GM12801 (cell line): ENCODE data around the gene PRPF4.

ENCODE experiments used
- CTCF ChIP-seq: IDR thresholded peaks from one replicate; pipeline ENCODE4 v1.5.1; 2011; ENCODE audit warnings: control low read depth; ENCODE audit not compliant: insufficient read length; ENCODE audit errors: extremely low read depth

PRPF4 gene

DNA sequence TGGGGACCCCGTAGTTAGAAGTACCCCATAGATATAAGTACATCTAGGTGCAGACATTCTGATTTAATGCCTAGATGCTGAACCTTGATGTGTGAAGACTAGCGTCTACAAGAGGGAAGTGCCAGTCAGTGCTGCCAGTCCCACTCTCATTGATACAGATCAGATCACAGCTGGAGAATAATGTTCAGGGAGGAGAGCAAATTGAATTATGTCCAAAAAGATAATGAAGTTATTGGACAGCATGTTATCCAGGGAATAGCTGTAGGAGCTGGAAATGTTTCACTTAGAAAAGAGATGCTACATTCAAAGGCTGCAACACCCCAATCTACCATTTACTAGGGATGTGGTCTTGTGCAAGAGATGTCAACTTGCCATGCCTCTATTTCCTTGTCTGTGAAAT is 43.6 kb downstream of the PRPF4 start:
- TF ChIP-seq CTCF, result no peak

DNA sequence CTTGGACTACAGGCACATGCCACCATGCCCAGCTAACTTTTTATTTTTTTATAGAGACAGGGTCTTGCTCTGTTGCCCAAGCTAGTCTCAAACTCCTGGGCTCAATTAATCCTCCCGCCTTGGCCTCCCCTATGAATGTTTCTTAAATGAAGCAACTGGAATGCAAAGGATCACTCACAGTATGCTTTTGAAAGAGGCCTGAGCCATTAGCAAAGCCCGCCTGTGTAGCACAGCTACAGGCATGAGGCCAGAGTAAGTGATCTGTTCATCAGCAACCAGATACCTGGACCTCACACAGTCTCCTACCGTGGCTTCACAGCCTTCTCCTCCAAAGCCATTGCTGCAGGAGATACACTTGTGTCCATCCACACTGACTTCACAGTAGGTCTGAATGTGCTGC is 44.6 kb downstream of the PRPF4 start:
- TF ChIP-seq CTCF, result no peak

GRCh38 chr9:113322671-113323070 is 47.2 kb downstream of the PRPF4 start:
- no peak for TF ChIP-seq CTCF

- no peak for TF ChIP-seq CTCF
Measured at GRCh38 chr9:113326230-113326629, 50.8 kb downstream of the PRPF4 start.

GRCh38 chr9:113328045-113328782 is 52.8 kb downstream of the PRPF4 start:
- no peak for TF ChIP-seq CTCF

DNA sequence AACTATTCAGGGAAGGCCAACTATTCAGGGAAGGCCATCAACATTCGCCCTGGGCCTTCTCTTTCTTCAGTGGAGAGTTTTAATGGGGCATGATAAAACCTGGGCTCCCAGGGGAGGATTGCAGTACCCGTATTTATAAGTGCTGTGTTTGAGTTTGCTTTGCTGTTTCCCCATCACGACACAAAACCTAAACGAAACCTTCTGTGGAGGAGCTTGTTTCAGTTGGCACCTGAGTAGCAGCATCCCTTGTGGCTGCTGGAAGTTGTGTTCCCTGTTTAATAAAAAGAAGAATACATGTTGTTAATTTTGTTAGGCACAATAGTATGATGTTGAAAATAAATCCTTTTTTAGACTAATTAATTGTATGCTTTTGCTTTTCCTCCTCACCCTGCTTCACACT is 56.3 kb downstream of the PRPF4 start:
- no peak for TF ChIP-seq CTCF

- TF ChIP-seq CTCF, result no peak
Measured at GRCh38 chr9:113337714-113338113, 62.3 kb downstream of the PRPF4 start.
